ENCODE measurements around the gene MFF. TPM values are rescaled to one million over a fixed set of nuclear protein-coding genes. Genes with fewer than 3 reads are reported as not detected.

Gene MFF
- total RNA-seq, 1 experiment from 2014 or later: 161 TPM

- H3K36me3 Mint-ChIP-seq (ENCODE audit: insufficient read depth, unreplicated experiment): peaks cover 6% of the 10 kb centered on the region
- Histone ChIP-seq H3K4me1 (peaks cover 8% of the 10 kb centered on the region), H3K9me3 (no peaks in the 10 kb centered on the region), H3K36me3 (ENCODE audit: control insufficient read depth, insufficient read depth, low read length) (no peaks in the 10 kb centered on the region), H3K27me3 (replicated peaks; ENCODE audit: control insufficient read depth, insufficient read depth, low read length) (no peaks in the 10 kb centered on the region), H3K4me3 (ENCODE audit: low read depth, low read length) (no peak overlapping the region)
- CTCF ChIA-PET: interaction anchor here (0.5 to 1.1 kb wide), 6 partner anchors 14 to 479 kb away, joined by 3 to 5 read pairs (median 4); no protein-coding TSS in a partner anchor
- peak overlapping the region; percentile 86 for H3K27ac Mint-ChIP-seq (ENCODE audit: unreplicated experiment)
- H3K9me3 Mint-ChIP-seq (ENCODE audit: unreplicated experiment): no peaks in the 10 kb centered on the region
- H3K4me3 Mint-ChIP-seq (ENCODE audit: unreplicated experiment): no peak overlapping the region
- DNase-seq: peak; percentile 67
- H3K4me1 Mint-ChIP-seq (ENCODE audit: low read depth, unreplicated experiment): peaks cover 22% of the 10 kb centered on the region
- intact Hi-C loops (cut with micrococcal nuclease; ENCODE audit: unreplicated experiment): loop anchor here (1.0 to 5.0 kb wide), 7 partner anchors 46 to 360 kb away; partner anchors contain the start of gene AGFG1
- TF ChIP-seq CTCF (IDR thresholded peaks at IDR 0.05; ENCODE audit: insufficient read depth in 1 of 2, low read depth in 1 of 2, low read length in 1 of 2, severe bottlenecking in 1 of 2, unreplicated experiment in 1 of 2): peak; percentile 58 to 60
- BruUV-seq (replicated peaks): TSS peak; percentile 98
- POLR2A ChIA-PET: no interaction called here
- H3K27me3 Mint-ChIP-seq (ENCODE audit: insufficient read depth, unreplicated experiment): no peaks in the 10 kb centered on the region
These were observed 81.4 kb downstream of the MFF start for GRCh38 chr2:227406177-227407031.

Other genes starting within 250 kb of the MFF start
- 8.7 and 9.5 TPM in 2 replicates for gene COL4A4, start 161.0 kb upstream of the MFF start, total RNA-seq (2022)
- gene COL4A3, start 160.6 kb upstream of the MFF start, total RNA-seq (2022): 4.2 and 4.7 TPM in 2 replicates
- gene TM4SF20, start 54.1 kb downstream of the MFF start, total RNA-seq (2022): 0.20 and 0.28 TPM in 2 replicates
- not detected in 2 replicates for gene SCYGR1, start 62.7 kb downstream of the MFF start, total RNA-seq (2022)
- gene AGFG1, start 146.9 kb downstream of the MFF start, total RNA-seq (2022): 73.1 and 73.2 TPM in 2 replicates

All from Caco-2 (cell line).